Karpas-422 (cell line): ENCODE measurements around the gene BMPR2. TPM values are rescaled to one million over a fixed set of nuclear protein-coding genes. Genes with fewer than 3 reads are reported as not detected.
"Not testable (repeated sequence)": the region's sequence is repeated elsewhere in the genome, so short reads cannot be mapped to it uniquely, and the experiment has no call there.

ENCODE experiments used
- DNase-seq: peaks from one replicate; pipeline ENCODE4 v3.0.0-alpha.2; 2015
- H2AFZ ChIP-seq: fragments of 200-600 bp; sonication (generic); 2 replicates; pipeline ENCODE4 v1.6.1; 2014; ENCODE audit warnings: antibody characterized with exemption, low read length, mixed read lengths
- H3K27ac ChIP-seq: fragments of 200-600 bp; sonication (generic); 2 replicates; pipeline ENCODE4 v1.5.1; 2014; ENCODE audit warnings: mild to moderate bottlenecking, low read length, moderate library complexity
- H3K27me3 ChIP-seq: fragments of 200-600 bp; sonication (generic); 2 replicates; pipeline ENCODE4 v1.6.1; 2014; ENCODE audit warnings: low read length, mixed read lengths
- H3K36me3 ChIP-seq: fragments of 200-600 bp; sonication (generic); 2 replicates; pipeline ENCODE4 v1.6.1; 2014; ENCODE audit warnings: low read length, mixed read lengths; ENCODE audit not compliant: insufficient read depth
- H3K4me1 ChIP-seq: fragments of 200-600 bp; sonication (generic); 2 replicates; pipeline ENCODE4 v1.6.1; 2014; ENCODE audit warnings: mild to moderate bottlenecking, low read length, mixed read lengths
- H3K4me2 ChIP-seq: fragments of 200-600 bp; sonication (generic); 2 replicates; pipeline ENCODE4 v1.6.1; 2014; ENCODE audit warnings: low read length, low read depth, mild to moderate bottlenecking; ENCODE audit not compliant: poor library complexity, severe bottlenecking
- H3K4me3 ChIP-seq: fragments of 200-600 bp; sonication (generic); 2 replicates; pipeline ENCODE4 v1.5.1; 2014; ENCODE audit warnings: mild to moderate bottlenecking, antibody characterized with exemption, low read length, mixed read lengths
- H3K79me2 ChIP-seq: fragments of 200-600 bp; sonication (generic); 2 replicates; pipeline ENCODE4 v1.6.1; 2014; ENCODE audit warnings: mild to moderate bottlenecking, low read length, mixed read lengths
- H3K9ac ChIP-seq: fragments of 200-600 bp; sonication (generic); 2 replicates; pipeline ENCODE4 v1.6.0; 2014; ENCODE audit warnings: low read length
- H3K9me2 ChIP-seq: fragments of 200-600 bp; sonication (generic), shearing (Covaris generic); replicated peaks from 2 replicates; pipeline ENCODE4 v1.6.0; 2014; ENCODE audit warnings: mild to moderate bottlenecking, low read length, moderate library complexity; ENCODE audit not compliant: insufficient read depth
- H3K9me3 ChIP-seq: fragments of 300-700, 200-600 bp; sonication (generic); 2 replicates; pipeline ENCODE4 v1.6.1; 2014; ENCODE audit warnings: low read length, mixed read lengths
- H4K20me1 ChIP-seq: fragments of 200-600 bp; sonication (generic); 2 replicates; pipeline ENCODE4 v1.6.1; 2014; ENCODE audit warnings: mild to moderate bottlenecking, antibody characterized with exemption, low read length, low read depth; ENCODE audit not compliant: insufficient read depth
- total RNA-seq: library from RNA; depleted of rRNA; stranded (reverse); fragments of >200 nt; shearing (Covaris generic); gene quantifications from 2 replicates; pipeline ENCODE4 v1.2.3, GENCODE V29; 2014; ENCODE audit warnings: low replicate concordance

Gene BMPR2
- total RNA-seq, 1 experiment from 2014 or later, result 4.0 TPM

GRCh38 chr2:202346180-202346579 is 29.9 kb upstream of the BMPR2 start:
- no peak overlapping the region for H2AFZ ChIP-seq
- H3K9me2 ChIP-seq, result no peaks in the 10 kb centered on the region
- H3K27me3 ChIP-seq, result no peaks in the 10 kb centered on the region
- no peaks in the 10 kb centered on the region for H4K20me1 ChIP-seq
- H3K4me1 ChIP-seq, result no peaks in the 10 kb centered on the region
- H3K9me3 ChIP-seq, result no peaks in the 10 kb centered on the region
- no peaks in the 10 kb centered on the region for H3K36me3 ChIP-seq
- H3K27ac ChIP-seq, result no peak overlapping the region
- no peak overlapping the region for H3K4me2 ChIP-seq
- DNase-seq, result no peak
- no peak overlapping the region for H3K9ac ChIP-seq
- no peak overlapping the region for H3K4me3 ChIP-seq
- H3K79me2 ChIP-seq, result no peaks in the 10 kb centered on the region

DNA sequence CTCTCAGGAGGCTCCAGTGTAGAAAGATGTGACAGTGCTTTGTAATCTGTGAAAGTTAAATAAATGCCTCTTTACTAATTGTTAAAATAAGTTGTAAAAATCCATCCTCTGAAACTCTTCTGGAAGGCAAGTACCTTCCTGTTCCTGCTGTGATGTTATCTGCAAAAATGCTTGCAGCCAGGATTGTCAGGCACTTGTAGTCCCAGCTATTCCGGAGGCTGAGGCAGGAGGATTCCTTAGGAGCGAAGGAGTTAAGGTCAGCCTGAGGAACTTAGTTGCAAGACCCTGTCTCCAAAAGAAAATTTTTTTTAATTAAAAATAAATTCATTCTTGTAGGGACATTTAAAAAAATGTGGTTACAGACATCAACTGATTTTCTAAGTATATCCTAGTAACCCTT is 22.7 kb upstream of the BMPR2 start:
- H2AFZ ChIP-seq, result no peak overlapping the region
- peaks cover 8% of the 10 kb centered on the region for H3K4me1 ChIP-seq
- no peaks in the 10 kb centered on the region for H3K36me3 ChIP-seq
- no peaks in the 10 kb centered on the region for H3K9me3 ChIP-seq
- H3K9ac ChIP-seq, result no peak overlapping the region
- H3K79me2 ChIP-seq, result no peaks in the 10 kb centered on the region
- H3K27me3 ChIP-seq, result no peaks in the 10 kb centered on the region
- H3K4me2 ChIP-seq, result no peak overlapping the region
- no peak overlapping the region for H3K27ac ChIP-seq
- H3K4me3 ChIP-seq, result no peak overlapping the region
- H4K20me1 ChIP-seq, result no peaks in the 10 kb centered on the region
- peak; percentile 36 for DNase-seq
- no peaks in the 10 kb centered on the region for H3K9me2 ChIP-seq

DNA sequence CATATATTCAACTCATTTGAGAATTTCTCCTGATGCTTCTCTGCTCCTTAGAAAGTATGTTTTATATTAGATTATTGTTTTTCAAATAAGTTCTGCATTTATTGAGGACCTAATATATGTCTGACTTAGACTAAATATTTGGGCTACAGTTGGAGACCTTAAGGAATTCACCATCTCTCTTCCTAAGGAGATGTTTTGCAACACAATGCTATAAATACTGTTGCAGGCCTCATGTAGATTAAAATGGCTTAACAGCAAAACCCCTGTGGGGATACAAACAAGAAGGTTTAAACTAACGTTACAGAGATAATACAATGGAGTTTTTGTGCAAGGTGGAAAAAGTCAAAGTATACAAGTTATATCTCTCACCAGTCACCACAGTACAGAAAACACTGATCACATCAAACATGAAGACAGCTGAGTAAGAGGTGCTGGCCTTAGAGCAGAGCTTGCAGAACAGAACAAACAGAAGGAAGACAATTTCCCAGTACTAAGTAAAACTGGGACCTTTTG is 20.1 kb upstream of the BMPR2 start:
- peaks cover 8% of the 10 kb centered on the region for H3K4me1 ChIP-seq
- no peaks in the 10 kb centered on the region for H3K79me2 ChIP-seq
- no peaks in the 10 kb centered on the region for H3K36me3 ChIP-seq
- no peaks in the 10 kb centered on the region for H3K27me3 ChIP-seq
- no peak overlapping the region for H3K9ac ChIP-seq
- peak; percentile 12 for DNase-seq
- H3K4me2 ChIP-seq, result no peak overlapping the region
- H3K4me3 ChIP-seq, result no peak overlapping the region
- no peaks in the 10 kb centered on the region for H4K20me1 ChIP-seq
- H3K9me3 ChIP-seq, result no peaks in the 10 kb centered on the region
- H3K27ac ChIP-seq, result 0 out of 2 replicates have a peak overlapping the region, but pooled peaks have one; percentile 11
- H2AFZ ChIP-seq, result 0 out of 2 replicates have a peak overlapping the region, but pooled peaks have one; percentile 24
- no peaks in the 10 kb centered on the region for H3K9me2 ChIP-seq

- H3K4me2 ChIP-seq, H3K4me1 ChIP-seq, DNase-seq, H3K79me2 ChIP-seq, H3K9me2 ChIP-seq, H4K20me1 ChIP-seq, H3K9ac ChIP-seq, H2AFZ ChIP-seq, H3K27ac ChIP-seq, H3K36me3 ChIP-seq, H3K27me3 ChIP-seq, H3K4me3 ChIP-seq, H3K9me3 ChIP-seq: not testable (repeated sequence)
Measured at GRCh38 chr2:202358924-202359323, 17.2 kb upstream of the BMPR2 start.

- Histone ChIP-seq H3K9me2 (no peaks in the 10 kb centered on the region), H3K27me3 (no peaks in the 10 kb centered on the region), H3K4me3 (no peak overlapping the region), H3K4me1 (peaks cover 8% of the 10 kb centered on the region), H3K9ac (no peak overlapping the region), H3K79me2 (no peaks in the 10 kb centered on the region), H4K20me1 (no peaks in the 10 kb centered on the region), H3K27ac (no peak overlapping the region), H2AFZ (no peak overlapping the region), H3K9me3 (no peaks in the 10 kb centered on the region), H3K36me3 (no peaks in the 10 kb centered on the region), H3K4me2 (no peak overlapping the region)
- no peak for DNase-seq
Measured at GRCh38 chr2:202360646-202361045, 15.5 kb upstream of the BMPR2 start.

- no peaks in the 10 kb centered on the region for H3K36me3 ChIP-seq
- H2AFZ ChIP-seq, result no peak overlapping the region
- no peaks in the 10 kb centered on the region for H3K9me3 ChIP-seq
- DNase-seq, result no peak
- H3K79me2 ChIP-seq, result no peaks in the 10 kb centered on the region
- no peaks in the 10 kb centered on the region for H3K9me2 ChIP-seq
- no peak overlapping the region for H3K9ac ChIP-seq
- no peak overlapping the region for H3K27ac ChIP-seq
- H3K4me2 ChIP-seq, result no peak overlapping the region
- H3K27me3 ChIP-seq, result no peaks in the 10 kb centered on the region
- H3K4me3 ChIP-seq, result no peak overlapping the region
- no peaks in the 10 kb centered on the region for H4K20me1 ChIP-seq
- H3K4me1 ChIP-seq, result peaks cover 4% of the 10 kb centered on the region
Measured at GRCh38 chr2:202361108-202361507, 15.0 kb upstream of the BMPR2 start.

- no peaks in the 10 kb centered on the region for H3K9me2 ChIP-seq
- H4K20me1 ChIP-seq, result no peaks in the 10 kb centered on the region
- H3K36me3 ChIP-seq, result no peaks in the 10 kb centered on the region
- H3K9ac ChIP-seq, result no peak overlapping the region
- no peak overlapping the region for H2AFZ ChIP-seq
- H3K27me3 ChIP-seq, result 0 out of 2 replicates have a peak, but pooled peaks cover 3% of the 10 kb centered on the region
- H3K27ac ChIP-seq, result no peak overlapping the region
- H3K9me3 ChIP-seq, result no peaks in the 10 kb centered on the region
- H3K4me1 ChIP-seq, result peaks cover 28% of the 10 kb centered on the region
- H3K4me2 ChIP-seq, result no peak overlapping the region
- no peak overlapping the region for H3K4me3 ChIP-seq
- no peak for DNase-seq
- no peaks in the 10 kb centered on the region for H3K79me2 ChIP-seq
Measured at GRCh38 chr2:202373490-202373889, 2.6 kb upstream of the BMPR2 start.

- H3K79me2 ChIP-seq, H3K27me3 ChIP-seq, H3K9ac ChIP-seq, H4K20me1 ChIP-seq, DNase-seq, H3K4me2 ChIP-seq, H3K9me3 ChIP-seq, H3K36me3 ChIP-seq, H3K9me2 ChIP-seq, H3K4me3 ChIP-seq, H2AFZ ChIP-seq, H3K27ac ChIP-seq: not testable (repeated sequence)
- peaks cover 37% of the 10 kb centered on the region for H3K4me1 ChIP-seq
Measured at GRCh38 chr2:202374383-202374782, 1.7 kb upstream of the BMPR2 start.
